ENCODE measurements around the gene RTBDN. TPM values are rescaled to one million over a fixed set of nuclear protein-coding genes. Genes with fewer than 3 reads are reported as not detected.
A peak's percentile ranks its signal among the peaks of the same experiment; 100 is the strongest.

RTBDN gene
- total RNA-seq, 1 donor from 2014 or later, result not detected

DNA sequence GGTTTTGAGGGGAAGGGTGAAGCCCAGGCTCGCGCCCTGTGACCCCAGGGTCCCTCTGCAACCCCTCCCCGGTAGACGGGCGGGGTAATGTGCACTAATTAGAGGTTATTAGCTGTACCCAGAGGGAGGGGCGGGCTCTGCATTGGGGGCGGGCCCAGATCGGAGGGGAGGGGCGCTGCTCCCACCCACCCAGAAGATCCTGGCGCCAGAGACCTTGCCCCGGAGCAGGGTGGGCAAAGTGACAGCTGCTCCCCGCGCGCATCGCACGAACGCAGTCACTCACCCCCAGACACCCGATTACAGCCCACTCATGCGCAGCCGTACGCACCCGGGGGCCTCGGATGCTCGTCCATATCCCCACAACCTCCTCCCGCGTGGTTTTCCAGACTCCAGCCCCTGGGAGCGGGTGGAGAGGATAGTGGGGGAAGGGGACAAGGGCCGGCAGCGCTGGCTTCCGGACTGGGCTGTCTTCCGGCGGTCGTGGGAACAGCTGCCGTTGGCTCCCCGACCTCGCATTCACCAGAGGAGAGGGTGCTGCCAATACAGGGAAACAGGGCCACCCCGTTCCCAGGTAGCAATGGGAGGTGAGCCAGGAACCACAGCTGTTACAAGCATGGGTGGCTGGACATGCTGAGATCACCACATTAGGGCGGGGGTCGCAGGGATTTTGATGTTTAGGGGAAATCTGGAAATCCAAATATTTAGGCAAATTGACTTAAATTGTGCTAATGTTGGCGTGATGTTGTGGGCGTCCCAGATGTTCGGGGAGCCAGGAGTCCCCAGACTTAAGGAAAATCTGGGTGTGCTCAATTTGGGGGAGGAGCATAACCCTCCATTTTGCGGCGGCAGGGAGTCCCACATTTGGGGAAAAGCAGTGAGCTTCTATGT is 56.1 kb downstream of the RTBDN start:
- Histone ChIP-seq H3K4me2 (peak overlapping the region; percentile 91), H3K4me1 (peaks cover 29% of the 10 kb centered on the region), H3K36me3 (no peaks in the 10 kb centered on the region), H3K27me3 (peaks cover 10% of the 10 kb centered on the region), H3K9me3 (ENCODE audit: low read depth) (no peaks in the 10 kb centered on the region), H3K4me3 (peak overlapping the region; percentile 60), H3K79me2 (ENCODE audit: low read depth) (no peaks in the 10 kb centered on the region), H4K20me1 (ENCODE audit: low read depth) (no peaks in the 10 kb centered on the region), H3F3A (ENCODE audit: low read depth) (peaks cover 59% of the 10 kb centered on the region), H3K9ac (no peak overlapping the region), H2AFZ (replicated peaks) (peak overlapping the region; percentile 52), H3K27ac (no peak overlapping the region)
- Mint-ChIP-seq H3K27me3 (ENCODE audit: insufficient read depth, low read depth) (peaks cover 16% of the 10 kb centered on the region), H3K9me3 (peaks cover 2% of the 10 kb centered on the region), H3K4me1 (peaks cover 33% of the 10 kb centered on the region), H3K36me3 (peaks cover 4% of the 10 kb centered on the region), H3K4me3 (peak overlapping the region; percentile 84), H3K27ac (peak overlapping the region; percentile 79)
- no peak for TF ChIP-seq EZH2phosphoT487 (IDR thresholded peaks at IDR 0.05)
- TF ChIP-seq EZH2 (IDR thresholded peaks at IDR 0.05), result peak; percentile 15
- DNase-seq (ENCODE audit: low spot score), result peak; percentile 56

DNA sequence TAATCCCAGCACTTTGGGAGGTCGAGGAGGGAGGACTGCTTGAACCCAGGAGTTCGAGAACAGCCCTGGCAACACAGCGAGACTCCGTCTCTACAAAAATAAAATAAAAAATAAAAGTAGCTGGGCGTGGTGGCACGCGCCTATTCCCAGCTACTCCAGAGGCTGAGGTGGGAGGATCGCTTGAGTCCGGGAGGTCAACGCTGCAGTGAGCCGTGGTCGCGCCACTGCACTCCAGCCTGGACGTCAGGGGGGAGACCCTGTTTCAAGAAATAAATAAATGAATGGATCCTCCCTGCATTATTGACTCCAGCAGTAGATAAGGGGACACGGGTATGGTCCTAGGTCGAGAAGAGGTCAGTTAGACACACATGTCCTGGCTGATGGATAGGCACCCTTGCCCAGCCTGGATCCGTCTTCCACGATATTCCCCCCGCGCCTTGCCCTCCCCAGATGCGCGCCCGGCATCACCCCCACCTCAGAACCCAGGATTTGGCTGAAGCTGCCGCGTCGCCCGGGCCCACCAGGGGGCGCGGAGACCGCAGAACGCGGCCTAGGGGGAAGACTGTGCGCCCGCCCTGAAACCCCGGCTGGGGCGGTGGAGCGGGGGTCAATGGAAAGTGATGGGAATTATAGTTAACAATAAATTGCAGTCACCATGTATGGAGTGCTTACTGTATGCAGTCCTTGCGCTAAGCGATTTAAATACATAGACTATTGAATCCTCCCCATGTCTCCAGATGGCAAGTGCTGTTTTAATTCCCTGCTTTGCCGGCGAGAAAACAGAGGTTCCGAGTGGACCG is 57.0 kb downstream of the RTBDN start:
- H3K27ac ChIP-seq, result no peak overlapping the region
- no peak overlapping the region for H3K9ac ChIP-seq
- H3K79me2 ChIP-seq (ENCODE audit: low read depth), result no peaks in the 10 kb centered on the region
- peaks cover 2% of the 10 kb centered on the region for H3K9me3 Mint-ChIP-seq
- peaks cover 10% of the 10 kb centered on the region for H3K27me3 ChIP-seq
- no peaks in the 10 kb centered on the region for H3K9me3 ChIP-seq (ENCODE audit: low read depth)
- peak overlapping the region; percentile 27 for H2AFZ ChIP-seq (replicated peaks)
- H3K4me1 ChIP-seq, result peaks cover 22% of the 10 kb centered on the region
- H3K36me3 ChIP-seq, result no peaks in the 10 kb centered on the region
- H3K4me2 ChIP-seq, result peak overlapping the region; percentile 91
- no peaks in the 10 kb centered on the region for H4K20me1 ChIP-seq (ENCODE audit: low read depth)
- peaks cover 52% of the 10 kb centered on the region for H3F3A ChIP-seq (ENCODE audit: low read depth)
- peak; percentile 89 for DNase-seq (ENCODE audit: low spot score)
- TF ChIP-seq, protein P1, sequence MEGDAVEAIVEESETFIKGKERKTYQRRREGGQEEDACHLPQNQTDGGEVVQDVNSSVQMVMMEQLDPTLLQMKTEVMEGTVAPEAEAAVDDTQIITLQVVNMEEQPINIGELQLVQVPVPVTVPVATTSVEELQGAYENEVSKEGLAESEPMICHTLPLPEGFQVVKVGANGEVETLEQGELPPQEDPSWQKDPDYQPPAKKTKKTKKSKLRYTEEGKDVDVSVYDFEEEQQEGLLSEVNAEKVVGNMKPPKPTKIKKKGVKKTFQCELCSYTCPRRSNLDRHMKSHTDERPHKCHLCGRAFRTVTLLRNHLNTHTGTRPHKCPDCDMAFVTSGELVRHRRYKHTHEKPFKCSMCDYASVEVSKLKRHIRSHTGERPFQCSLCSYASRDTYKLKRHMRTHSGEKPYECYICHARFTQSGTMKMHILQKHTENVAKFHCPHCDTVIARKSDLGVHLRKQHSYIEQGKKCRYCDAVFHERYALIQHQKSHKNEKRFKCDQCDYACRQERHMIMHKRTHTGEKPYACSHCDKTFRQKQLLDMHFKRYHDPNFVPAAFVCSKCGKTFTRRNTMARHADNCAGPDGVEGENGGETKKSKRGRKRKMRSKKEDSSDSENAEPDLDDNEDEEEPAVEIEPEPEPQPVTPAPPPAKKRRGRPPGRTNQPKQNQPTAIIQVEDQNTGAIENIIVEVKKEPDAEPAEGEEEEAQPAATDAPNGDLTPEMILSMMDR (IDR thresholded peaks at IDR 0.05), result peak; percentile 98
- TF ChIP-seq EZH2 (IDR thresholded peaks at IDR 0.05) (peak; percentile 9), EZH2phosphoT487 (IDR thresholded peaks at IDR 0.05) (no peak)
- H3K27ac Mint-ChIP-seq, result no peak overlapping the region
- H3K4me3 ChIP-seq, result peak overlapping the region; percentile 60
- H3K27me3 Mint-ChIP-seq (ENCODE audit: insufficient read depth, low read depth), result peaks cover 16% of the 10 kb centered on the region
- peaks cover 33% of the 10 kb centered on the region for H3K4me1 Mint-ChIP-seq
- H3K36me3 Mint-ChIP-seq, result peaks cover 4% of the 10 kb centered on the region
- H3K4me3 Mint-ChIP-seq, result peak overlapping the region; percentile 84

Small RNAs within 50 kb of the gene (microRNA-seq; reads per million reads assigned to microRNA genes)
- gene MIR5684, result not detected
- not detected for gene MIR6794

Small RNAs within 50 kb of the gene (small RNA-seq; reads per million reads assigned to genes)
- gene MIR5684, result not detected
- gene MIR6794, result not detected

Other genes with a start within 250 kb of the RTBDN start
- 6.8 and 16.7 TPM in 2 replicates for gene ZNF490, start 223.8 kb downstream of the RTBDN start, total RNA-seq (ENCODE audit: low replicate concordance)
- gene ZNF791, start 223.7 kb downstream of the RTBDN start, total RNA-seq (ENCODE audit: low replicate concordance), result 27.1 and 60.7 TPM in 2 replicates
- gene MAN2B1, start 167.8 kb downstream of the RTBDN start, total RNA-seq (ENCODE audit: low replicate concordance), result 35.8 and 73.6 TPM in 2 replicates
- gene WDR83, start 167.8 kb downstream of the RTBDN start, total RNA-seq (ENCODE audit: low replicate concordance), result 11.0 and 15.9 TPM in 2 replicates
- gene DHPS, start 152.7 kb downstream of the RTBDN start, total RNA-seq (ENCODE audit: low replicate concordance), result 78.3 and 108 TPM in 2 replicates
- gene GNG14, start 146.6 kb downstream of the RTBDN start, total RNA-seq (ENCODE audit: low replicate concordance), result not detected in 2 replicates
- 4.0 and 21.4 TPM in 2 replicates for gene FBXW9, start 137.9 kb downstream of the RTBDN start, total RNA-seq (ENCODE audit: low replicate concordance)
- gene TNPO2, start 110.6 kb downstream of the RTBDN start, total RNA-seq (ENCODE audit: low replicate concordance), result 58.1 and 87.4 TPM in 2 replicates
- gene TRIR, start 99.9 kb downstream of the RTBDN start, total RNA-seq (ENCODE audit: low replicate concordance), result 105 and 194 TPM in 2 replicates
- gene GET3, start 97.1 kb downstream of the RTBDN start, total RNA-seq (ENCODE audit: low replicate concordance), result 62.9 and 99.6 TPM in 2 replicates
- not detected in 2 replicates for gene BEST2, start 82.8 kb downstream of the RTBDN start, total RNA-seq (ENCODE audit: low replicate concordance)
- 14.3 and 25.1 TPM in 2 replicates for gene HOOK2, start 59.0 kb downstream of the RTBDN start, total RNA-seq (ENCODE audit: low replicate concordance)
- gene JUNB, start 43.1 kb downstream of the RTBDN start, total RNA-seq (ENCODE audit: low replicate concordance), result 1.5 and 12.6 TPM in 2 replicates
- 463 and 727 TPM in 2 replicates for gene PRDX2, start 32.8 kb downstream of the RTBDN start, total RNA-seq (ENCODE audit: low replicate concordance)
- not detected in 2 replicates for gene THSD8, start 32.5 kb downstream of the RTBDN start, total RNA-seq (ENCODE audit: low replicate concordance)
- gene RNASEH2A, start 28.0 kb downstream of the RTBDN start, total RNA-seq (ENCODE audit: low replicate concordance), result 60.3 and 61.3 TPM in 2 replicates
- gene MAST1, start 3.9 kb upstream of the RTBDN start, total RNA-seq (ENCODE audit: low replicate concordance), result 8.3 and 13.3 TPM in 2 replicates
- gene DNASE2, start 46.9 kb upstream of the RTBDN start, total RNA-seq (ENCODE audit: low replicate concordance), result 8.7 and 16.5 TPM in 2 replicates
- 0.43 and 0.64 TPM in 2 replicates for gene KLF1, start 52.6 kb upstream of the RTBDN start, total RNA-seq (ENCODE audit: low replicate concordance)
- 39.5 and 75.0 TPM in 2 replicates for gene GCDH, start 56.6 kb upstream of the RTBDN start, total RNA-seq (ENCODE audit: low replicate concordance)
- gene SYCE2, start 84.7 kb upstream of the RTBDN start, total RNA-seq (ENCODE audit: low replicate concordance), result 1.8 and 6.4 TPM in 2 replicates
- gene FARSA, start 99.1 kb upstream of the RTBDN start, total RNA-seq (ENCODE audit: low replicate concordance), result 21.4 and 51.6 TPM in 2 replicates
- 437 and 569 TPM in 2 replicates for gene CALR, start 104.0 kb upstream of the RTBDN start, total RNA-seq (ENCODE audit: low replicate concordance)
- 37.7 and 54.9 TPM in 2 replicates for gene RAD23A, start 111.3 kb upstream of the RTBDN start, total RNA-seq (ENCODE audit: low replicate concordance)
- 17.1 and 42.2 TPM in 2 replicates for gene GADD45GIP1, start 122.6 kb upstream of the RTBDN start, total RNA-seq (ENCODE audit: low replicate concordance)
- gene DAND5, start 135.0 kb upstream of the RTBDN start, total RNA-seq (ENCODE audit: low replicate concordance), result 0.06 and 0.07 TPM in 2 replicates
- gene NFIX, start 160.9 kb upstream of the RTBDN start, total RNA-seq (ENCODE audit: low replicate concordance), result 0.06 TPM in 2 replicates

All from neural progenitor cell (in vitro differentiated cells).